CD4-positive, alpha-beta T cell treated with Interleukin-1 beta for 1 hour (primary cell): Measurements from ENCODE around the gene TENT4B.
"Not testable (repeated sequence)": the region's sequence is repeated elsewhere in the genome, so short reads cannot be mapped to it uniquely, and the experiment has no call there.

Experiments
- DNase-seq, 2 donors: peaks; one replicate each; pipeline ENCODE4 v3.0.0-alpha.2; 2020 to 2022

Gene TENT4B

DNA sequence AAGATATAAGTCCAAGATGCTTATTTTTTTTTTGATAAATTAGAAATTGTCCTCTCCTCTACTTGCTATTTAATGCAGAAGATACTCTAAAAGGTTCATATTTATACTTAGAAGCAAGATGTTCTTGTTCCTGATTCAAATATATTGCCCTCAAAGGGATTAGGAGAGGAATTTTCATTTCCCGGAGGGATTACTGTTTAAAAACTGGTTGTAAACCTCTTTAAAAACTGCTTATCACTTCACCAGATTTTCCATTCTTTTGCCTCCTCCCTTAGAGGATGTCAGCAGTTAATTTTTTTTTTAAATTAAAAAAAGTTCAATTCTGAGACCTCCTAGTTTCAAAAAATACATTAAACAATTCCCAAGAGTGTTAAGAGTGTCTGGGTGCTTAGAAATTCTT, 2.8 kb downstream of the TENT4B start:
- DNase-seq = no peak

GRCh38 chr16:50156590-50156989, 3.5 kb downstream of the TENT4B start:
- DNase-seq = no peak

DNA sequence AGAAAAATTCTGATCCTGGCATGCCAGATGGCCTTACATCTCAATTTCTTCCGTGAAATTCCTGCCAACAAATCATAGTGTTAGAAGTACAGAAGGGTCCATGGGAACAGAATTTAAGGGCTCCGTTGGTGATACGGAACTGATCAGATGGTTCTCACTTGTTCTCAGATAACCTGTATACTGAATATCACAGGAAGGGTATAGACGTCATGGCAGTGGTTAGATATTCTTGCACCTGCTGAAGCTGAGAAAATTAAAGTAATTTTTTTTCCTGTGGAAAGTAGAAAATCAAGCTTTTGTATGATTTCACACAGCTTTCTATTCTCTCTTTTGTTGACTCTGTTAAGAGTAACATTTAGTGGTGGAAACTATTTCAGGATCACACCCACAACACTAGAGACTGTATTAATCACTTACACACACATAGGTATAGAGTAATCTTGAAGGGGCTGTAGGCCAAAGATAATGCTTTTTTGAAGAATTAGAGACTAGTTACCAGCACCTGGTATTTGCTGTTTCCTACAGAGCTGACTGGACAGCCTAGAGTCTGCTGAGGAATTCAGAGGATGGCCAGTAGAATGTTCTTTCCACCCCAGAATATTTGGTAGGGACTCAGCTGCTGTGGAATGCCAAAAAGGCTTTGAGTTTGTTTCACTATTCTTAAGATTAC, 7.5 kb downstream of the TENT4B start:
- peak in 1 of 2 donors; percentile 28 for DNase-seq

DNA sequence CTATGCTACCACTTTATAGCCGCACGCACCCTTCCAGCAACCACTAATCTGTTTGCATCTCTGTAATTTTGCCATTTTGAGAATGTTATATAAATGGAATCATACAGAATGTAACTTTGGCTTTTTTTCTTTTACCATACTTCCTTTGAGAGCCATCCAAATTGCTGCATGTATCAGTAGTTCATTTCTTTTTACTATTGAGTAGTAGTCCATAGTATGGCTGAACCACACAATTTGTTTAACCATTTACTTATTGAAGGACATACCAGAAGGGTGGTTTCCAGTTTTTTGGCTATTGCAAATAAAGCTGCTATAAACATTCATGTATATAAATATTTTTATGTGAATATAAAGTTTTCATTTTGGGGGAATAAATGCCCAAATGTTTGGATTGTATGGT, 8.8 kb downstream of the TENT4B start:
- no peak for DNase-seq

GRCh38 chr16:50165473-50165872, 12.4 kb downstream of the TENT4B start:
- DNase-seq = no peak

- no peak for DNase-seq
These were observed 13.7 kb downstream of the TENT4B start for GRCh38 chr16:50166511-50167500.

DNA sequence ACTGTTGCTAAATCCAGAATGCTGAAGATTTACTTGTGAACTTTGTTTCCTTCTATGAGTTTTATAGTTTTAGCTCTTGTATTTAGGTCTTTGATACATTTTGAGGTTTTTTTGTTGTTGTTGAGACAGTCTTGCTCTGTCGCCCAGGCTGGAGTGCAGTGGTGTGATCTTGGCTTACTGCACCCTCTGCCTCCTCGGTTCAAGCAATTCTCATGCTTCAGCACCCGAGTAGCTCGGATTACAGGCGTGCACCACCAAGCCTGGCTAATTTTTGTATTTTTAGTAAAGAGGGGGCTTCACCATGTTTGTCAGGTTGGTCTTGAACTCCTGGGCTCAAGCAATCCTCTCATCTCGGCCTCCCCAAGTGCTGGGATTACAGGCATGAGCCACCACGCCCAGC, 14.4 kb downstream of the TENT4B start:
- DNase-seq = no peak

DNA sequence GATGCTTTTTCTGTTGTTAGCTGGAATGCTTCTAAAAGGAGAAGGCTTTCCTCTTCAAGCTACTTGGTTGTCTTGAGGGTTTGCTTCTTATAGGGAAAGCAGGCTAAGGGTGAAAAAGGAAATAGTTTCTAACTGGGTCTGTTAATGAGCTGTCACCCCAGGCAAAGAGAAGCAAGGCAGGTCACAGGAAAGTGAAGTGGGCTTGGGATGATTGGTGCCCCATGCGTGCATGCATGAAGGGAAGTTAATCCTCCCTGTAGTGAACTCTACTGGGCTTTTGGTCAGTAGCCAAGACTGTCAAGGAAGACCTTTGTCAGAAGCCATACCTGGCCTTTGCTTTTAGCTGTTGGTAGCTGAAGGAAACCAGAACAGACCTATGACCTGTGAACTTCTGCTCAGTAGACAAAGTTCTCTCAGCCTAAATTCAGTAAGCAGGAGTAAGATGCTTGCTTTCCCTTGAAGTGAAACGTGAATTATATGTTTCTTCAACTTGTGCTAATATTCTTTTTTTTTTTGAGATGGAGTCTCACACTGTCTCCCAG, 16.5 kb downstream of the TENT4B start:
- no peak for DNase-seq

GRCh38 chr16:50171773-50172172, 18.7 kb downstream of the TENT4B start:
- DNase-seq = not testable (repeated sequence)

DNA sequence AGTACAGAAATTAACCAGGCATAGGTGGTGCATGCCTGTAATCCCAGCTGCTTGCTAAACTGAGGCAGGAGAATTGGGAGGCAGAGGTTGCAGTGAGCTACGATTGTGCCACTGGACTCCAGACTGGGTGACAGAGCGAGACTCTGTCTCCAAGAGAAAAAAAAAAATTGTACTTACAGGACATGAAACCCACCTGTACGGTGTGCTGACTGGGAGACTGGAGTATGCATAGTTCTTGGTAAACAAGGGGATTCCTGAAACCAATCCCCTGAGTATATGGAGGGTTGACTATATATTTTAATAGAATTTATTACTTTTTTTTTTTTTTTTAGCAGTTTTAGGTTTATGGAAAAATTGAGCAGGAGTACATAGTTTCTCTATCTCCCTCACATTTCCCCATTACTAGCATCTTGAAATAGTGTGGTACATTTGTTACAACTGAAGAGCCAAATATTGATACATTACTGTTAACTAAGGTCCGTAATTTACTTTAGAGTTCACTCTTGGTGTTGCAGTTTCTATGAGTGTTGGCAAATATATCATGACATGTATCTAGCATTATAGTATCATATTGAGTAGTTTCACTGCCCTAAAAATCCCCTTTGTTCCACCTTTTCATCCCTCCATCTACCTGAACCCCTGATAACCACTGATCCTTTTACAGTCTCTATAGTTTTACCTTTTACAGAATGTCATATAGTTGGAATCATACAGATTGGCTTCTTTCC, 19.3 kb downstream of the TENT4B start:
- DNase-seq = no peak

GRCh38 chr16:50173316-50173715, 20.2 kb downstream of the TENT4B start:
- no peak for DNase-seq

DNA sequence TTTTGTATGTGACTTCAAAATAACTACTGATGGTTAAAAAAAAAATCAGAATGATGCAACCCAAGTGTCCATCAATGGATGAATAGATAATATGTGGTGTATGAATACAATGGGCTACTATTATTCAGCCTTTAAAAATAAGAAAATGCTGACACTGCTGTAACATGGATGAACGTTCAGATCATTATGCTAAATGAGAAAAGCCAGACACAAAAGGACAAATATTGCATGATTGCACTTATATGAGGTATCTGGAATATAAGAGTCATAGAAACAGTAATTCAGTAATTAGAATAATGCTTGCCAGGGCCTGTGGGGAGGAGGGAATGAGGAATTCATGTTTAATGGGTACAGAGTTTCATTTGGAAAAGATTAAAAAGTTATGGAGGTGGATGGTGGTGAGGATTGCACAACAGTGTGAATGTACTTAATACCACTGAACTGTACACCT, 25.4 kb downstream of the TENT4B start:
- no peak for DNase-seq

- no peak for DNase-seq
These were observed 29.3 kb downstream of the TENT4B start for GRCh38 chr16:50182441-50182840.

DNA sequence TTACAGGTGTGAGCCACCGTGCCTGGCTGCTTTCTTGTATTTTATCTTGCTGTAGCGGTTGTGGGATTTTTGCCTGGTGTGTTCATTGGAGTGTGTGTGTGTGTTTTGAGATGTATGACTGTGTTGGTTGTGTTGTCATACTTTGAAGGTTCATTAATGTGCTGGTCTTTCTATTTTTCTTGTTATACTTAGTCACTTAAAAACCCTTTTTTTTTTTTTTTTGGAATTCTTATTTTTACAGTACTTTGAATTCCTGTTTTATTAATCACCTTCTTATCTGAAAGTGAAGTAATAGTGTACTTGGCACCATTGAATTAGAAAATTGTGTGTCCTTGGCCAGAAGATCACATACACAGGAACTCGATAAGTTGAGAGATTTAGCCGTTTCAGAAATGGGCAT, 30.2 kb downstream of the TENT4B start:
- no peak for DNase-seq

DNA sequence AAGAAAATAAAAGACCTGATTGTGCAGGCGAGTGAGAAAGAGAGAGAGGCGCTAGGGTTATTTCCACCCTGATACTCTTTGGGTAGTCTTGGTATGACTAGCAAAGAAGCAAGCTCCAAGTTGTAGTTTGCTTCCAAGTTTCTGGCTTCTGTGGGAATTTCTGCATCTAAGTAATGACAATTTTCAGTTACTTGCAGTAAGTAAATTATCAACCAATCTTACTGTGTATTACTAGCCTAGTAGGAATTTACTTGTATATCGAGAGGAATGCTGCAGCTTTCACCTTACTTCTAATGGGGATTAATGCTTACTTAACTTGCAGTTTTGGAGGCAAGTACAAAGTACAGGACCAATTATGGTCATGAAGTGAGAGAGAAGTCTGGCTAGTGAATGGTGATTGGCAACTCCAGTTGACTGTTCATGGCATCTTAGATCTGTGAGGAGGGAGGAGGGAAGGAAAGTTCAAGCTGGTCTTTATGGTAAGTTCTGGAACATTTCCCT, 31.9 kb downstream of the TENT4B start:
- DNase-seq = no peak

DNA sequence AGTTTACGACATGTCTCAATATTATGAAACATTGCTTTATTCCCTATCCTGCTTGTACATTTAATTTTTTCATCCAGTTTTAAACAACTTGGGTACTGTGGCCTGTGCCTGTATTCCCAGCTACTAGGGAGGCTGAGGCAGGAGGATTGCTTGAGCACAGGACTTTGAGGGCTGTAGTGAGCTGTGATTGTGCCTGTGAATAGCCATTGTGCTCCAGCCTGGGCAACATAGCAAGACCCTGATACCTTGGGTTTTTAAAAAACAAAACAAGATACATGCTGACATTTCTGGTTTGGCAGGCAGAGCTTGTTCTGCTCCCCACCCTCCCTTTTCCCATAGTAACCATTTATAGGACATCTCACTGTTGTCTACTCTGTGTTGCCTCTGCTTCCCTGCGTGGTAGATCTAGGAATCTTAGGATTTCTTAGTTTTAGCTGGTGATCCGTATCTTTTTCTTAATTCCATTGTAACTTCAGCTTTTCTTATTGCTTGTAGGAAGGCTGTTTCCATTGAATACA, 35.6 kb downstream of the TENT4B start:
- DNase-seq = no peak

- no peak for DNase-seq
These were observed 37.2 kb downstream of the TENT4B start for GRCh38 chr16:50190292-50190691.

- DNase-seq = no peak
These were observed 39.4 kb downstream of the TENT4B start for GRCh38 chr16:50192386-50193050.

DNA sequence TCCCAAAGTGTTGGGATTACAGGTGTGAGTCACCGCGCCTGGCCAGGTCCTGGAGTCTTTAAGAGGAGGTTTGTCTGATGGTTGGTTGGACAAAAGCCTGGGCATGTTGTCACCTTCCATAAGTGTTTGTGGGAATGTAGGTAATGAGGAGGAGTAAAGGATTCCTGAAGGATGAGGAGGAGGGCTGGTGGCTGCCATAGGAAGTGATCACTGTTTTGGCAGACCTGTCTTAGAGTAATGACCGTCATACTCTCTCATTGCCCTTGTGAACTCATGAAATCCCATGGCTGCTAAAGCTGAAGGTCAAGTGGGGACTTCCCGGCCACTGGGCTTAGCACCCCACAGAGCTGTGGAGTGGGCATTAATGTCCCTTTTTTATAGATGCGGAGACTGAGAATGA, 40.5 kb downstream of the TENT4B start:
- no peak for DNase-seq

GRCh38 chr16:50195276-50195675, 42.2 kb downstream of the TENT4B start:
- DNase-seq = no peak

DNA sequence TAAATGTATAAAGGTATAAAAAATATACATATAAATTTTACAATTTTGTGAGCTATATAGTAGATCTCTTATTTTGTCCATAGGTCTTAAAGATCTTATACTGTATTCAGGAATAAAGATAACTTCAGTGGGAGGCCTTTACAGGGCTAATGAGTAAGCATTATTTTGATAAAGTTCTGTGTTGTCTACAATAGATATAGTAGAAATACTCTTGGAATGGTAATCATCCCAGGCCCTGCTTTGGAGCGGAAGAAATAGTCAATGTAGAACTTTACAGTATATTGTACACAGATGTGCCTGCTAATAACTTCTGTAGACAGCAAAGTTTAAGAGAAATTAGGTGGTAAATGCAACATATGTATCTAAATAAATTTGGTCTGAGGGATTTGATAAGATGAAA, 42.6 kb downstream of the TENT4B start:
- no peak for DNase-seq

GRCh38 chr16:50197582-50197981, 44.5 kb downstream of the TENT4B start:
- no peak for DNase-seq
